ENCODE results near the gene ZNF324. TPM values are rescaled to one million over a fixed set of nuclear protein-coding genes. Genes with fewer than 3 reads are reported as not detected.

The ZNF324 gene
- total RNA-seq, 6 experiments from 2014 or later = 5.6 to 7.5 (median 6.8) TPM

DNA sequence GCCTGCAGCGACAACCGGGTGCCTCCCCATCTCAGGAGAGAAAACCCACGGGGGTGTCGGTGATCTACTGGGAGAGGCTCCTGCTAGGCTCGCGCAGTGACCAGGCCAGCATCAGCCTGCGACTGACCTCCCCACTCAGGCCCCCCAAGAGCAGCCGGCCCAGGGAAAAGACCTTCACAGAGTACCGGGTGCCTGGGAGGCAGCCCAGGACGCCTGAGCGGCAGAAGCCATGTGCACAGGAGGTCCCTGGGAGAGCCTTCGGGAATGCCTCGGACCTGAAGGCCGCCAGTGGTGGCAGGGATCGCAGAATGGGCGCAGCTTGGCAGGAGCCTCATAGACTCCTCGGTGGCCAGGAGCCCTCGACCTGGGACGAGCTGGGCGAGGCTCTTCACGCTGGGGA, 11.6 kb upstream of the ZNF324 start:
- H3K4me3 Mint-ChIP-seq = no peak overlapping the region
- peaks cover 23% of the 10 kb centered on the region for H3K36me3 Mint-ChIP-seq (ENCODE audit: low read depth)
- no peaks in the 10 kb centered on the region for H3K9me3 Mint-ChIP-seq
- H3K27me3 Mint-ChIP-seq (ENCODE audit: insufficient read depth) = peaks cover 3% of the 10 kb centered on the region
- no peak overlapping the region for H3K27ac Mint-ChIP-seq
- H3K4me1 Mint-ChIP-seq (ENCODE audit: low read depth) = peaks cover 25% of the 10 kb centered on the region
- TF ChIP-seq, protein P1, sequence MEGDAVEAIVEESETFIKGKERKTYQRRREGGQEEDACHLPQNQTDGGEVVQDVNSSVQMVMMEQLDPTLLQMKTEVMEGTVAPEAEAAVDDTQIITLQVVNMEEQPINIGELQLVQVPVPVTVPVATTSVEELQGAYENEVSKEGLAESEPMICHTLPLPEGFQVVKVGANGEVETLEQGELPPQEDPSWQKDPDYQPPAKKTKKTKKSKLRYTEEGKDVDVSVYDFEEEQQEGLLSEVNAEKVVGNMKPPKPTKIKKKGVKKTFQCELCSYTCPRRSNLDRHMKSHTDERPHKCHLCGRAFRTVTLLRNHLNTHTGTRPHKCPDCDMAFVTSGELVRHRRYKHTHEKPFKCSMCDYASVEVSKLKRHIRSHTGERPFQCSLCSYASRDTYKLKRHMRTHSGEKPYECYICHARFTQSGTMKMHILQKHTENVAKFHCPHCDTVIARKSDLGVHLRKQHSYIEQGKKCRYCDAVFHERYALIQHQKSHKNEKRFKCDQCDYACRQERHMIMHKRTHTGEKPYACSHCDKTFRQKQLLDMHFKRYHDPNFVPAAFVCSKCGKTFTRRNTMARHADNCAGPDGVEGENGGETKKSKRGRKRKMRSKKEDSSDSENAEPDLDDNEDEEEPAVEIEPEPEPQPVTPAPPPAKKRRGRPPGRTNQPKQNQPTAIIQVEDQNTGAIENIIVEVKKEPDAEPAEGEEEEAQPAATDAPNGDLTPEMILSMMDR (IDR thresholded peaks at IDR 0.05) = no peak
- DNase-seq = no peak

DNA sequence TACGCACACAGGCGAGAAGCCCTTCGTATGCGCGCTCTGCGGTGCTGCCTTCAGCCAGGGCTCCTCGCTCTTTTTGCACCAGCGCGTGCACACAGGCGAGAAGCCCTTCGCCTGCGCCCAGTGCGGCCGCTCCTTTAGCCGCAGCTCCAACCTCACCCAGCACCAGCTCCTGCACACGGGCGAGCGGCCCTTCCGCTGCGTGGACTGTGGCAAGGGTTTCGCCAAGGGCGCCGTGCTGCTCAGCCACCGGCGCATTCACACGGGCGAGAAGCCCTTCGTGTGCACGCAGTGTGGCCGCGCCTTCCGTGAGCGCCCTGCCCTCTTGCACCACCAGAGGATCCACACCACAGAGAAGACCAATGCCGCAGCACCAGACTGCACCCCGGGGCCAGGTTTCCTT, 10.8 kb upstream of the ZNF324 start:
- Mint-ChIP-seq H3K27me3 (ENCODE audit: insufficient read depth) (no peaks in the 10 kb centered on the region; the same call in 1 of the 2 replicates), H3K27ac (no peak overlapping the region), H3K4me1 (ENCODE audit: low read depth) (peaks cover 18% of the 10 kb centered on the region), H3K4me3 (no peak overlapping the region), H3K9me3 (no peaks in the 10 kb centered on the region), H3K36me3 (ENCODE audit: low read depth) (peaks cover 23% of the 10 kb centered on the region)
- TF ChIP-seq, protein P1 (IDR thresholded peaks at IDR 0.05) = no peak
- DNase-seq = no peak

DNA sequence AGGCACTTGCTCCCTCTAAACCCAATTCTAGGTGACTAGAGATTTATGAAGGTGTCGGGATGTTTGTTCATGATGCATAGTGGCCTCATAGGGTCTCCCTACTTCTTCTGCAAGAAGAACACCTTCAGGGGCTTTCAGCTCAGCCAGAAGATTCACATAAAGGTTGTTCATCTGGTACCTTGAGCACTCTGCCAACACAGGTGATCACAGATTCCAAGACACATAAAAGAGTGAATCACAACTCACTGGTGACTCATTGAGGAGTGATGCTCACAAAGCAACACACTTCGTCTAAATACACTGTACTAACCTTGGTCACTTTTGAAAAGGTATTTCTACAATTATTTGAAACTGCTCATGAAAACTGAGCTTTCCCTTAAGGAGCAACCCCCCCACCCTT, 6.8 kb upstream of the ZNF324 start:
- Mint-ChIP-seq H3K4me1 (ENCODE audit: low read depth) (no peaks in the 10 kb centered on the region), H3K9me3 (no peaks in the 10 kb centered on the region), H3K27me3 (ENCODE audit: insufficient read depth) (no peaks in the 10 kb centered on the region), H3K4me3 (no peak overlapping the region), H3K36me3 (ENCODE audit: low read depth) (peaks cover 14% of the 10 kb centered on the region), H3K27ac (no peak overlapping the region)
- TF ChIP-seq, protein P1 (IDR thresholded peaks at IDR 0.05) = no peak
- DNase-seq = no peak

DNA sequence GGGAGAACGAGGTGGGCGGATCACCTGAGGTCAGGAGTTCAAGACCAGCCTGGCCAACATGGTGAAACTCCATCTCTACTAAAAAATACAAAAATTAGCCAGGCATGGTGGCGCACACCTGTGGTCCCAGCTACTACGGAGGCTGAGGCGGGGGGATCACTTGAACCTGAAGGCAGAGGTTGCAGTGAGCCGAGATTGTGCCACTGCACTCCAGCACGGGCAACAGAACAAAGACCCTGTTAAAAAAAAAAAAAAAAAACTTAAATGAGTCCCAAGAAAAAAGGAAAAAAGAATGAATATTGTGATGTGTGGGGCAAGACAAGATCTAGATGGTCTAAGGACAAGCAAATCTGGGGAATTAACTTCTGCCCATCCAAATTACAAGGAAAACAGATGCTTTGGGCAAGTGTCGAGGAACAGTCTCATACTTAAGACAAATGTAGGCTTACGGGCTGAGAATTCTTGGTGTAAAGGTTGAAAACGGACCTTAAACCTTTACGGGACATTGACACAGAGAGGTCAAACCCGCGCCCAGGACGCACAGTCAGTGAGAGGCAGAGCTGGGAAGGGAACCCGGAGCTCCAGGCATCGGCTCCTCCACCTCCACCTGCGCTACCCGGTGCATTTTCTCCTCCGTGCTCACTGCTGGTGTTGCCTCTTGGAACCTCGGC, 656 bp upstream of the ZNF324 start:
- DNase-seq = no peak
- Mint-ChIP-seq H3K4me3 (peak overlapping the region; percentile 90), H3K27me3 (ENCODE audit: insufficient read depth) (no peaks in the 10 kb centered on the region; the same call in 1 of the 2 replicates), H3K4me1 (ENCODE audit: low read depth) (peaks cover 26% of the 10 kb centered on the region), H3K9me3 (no peaks in the 10 kb centered on the region), H3K36me3 (ENCODE audit: low read depth) (no peaks in the 10 kb centered on the region; the same call in 1 of the 2 replicates), H3K27ac (peak overlapping the region; percentile 59; the same call in 1 of the 2 replicates)
- TF ChIP-seq, protein P1 (IDR thresholded peaks at IDR 0.05) = no peak

DNA sequence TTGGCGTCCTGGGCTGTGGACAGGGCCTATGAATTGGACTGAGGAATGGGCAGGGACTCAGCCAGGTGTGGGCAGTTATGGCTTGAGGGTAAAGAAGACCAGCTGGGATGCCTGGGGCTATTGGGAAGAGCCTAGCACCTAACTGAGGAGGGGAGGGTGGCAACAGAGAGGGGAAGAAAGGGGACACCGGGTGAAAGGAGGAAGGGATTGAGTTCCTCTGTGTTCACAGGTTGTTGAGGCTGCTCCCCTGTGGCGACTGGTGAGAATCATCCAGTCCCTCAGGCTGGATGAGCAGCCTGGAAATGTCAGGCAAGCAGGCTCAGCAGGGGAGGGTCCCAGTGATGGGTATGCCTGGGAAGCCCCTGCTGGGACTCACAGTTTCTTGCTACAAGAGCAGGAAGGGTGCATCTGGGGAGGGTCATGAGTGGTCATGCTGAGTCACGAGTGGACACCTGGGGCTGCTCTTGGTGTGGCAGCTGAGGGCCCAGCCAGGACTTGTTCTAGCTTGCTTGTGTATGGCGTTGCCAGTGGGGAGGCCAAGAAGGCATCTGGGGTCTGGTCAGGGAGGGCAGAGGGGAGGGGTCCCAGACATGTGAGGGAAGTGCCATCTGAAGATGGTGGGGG, 1.4 kb downstream of the ZNF324 start:
- TF ChIP-seq, protein P1 (IDR thresholded peaks at IDR 0.05) = no peak
- Mint-ChIP-seq H3K27me3 (ENCODE audit: insufficient read depth) (no peaks in the 10 kb centered on the region; the same call in 1 of the 2 replicates), H3K4me1 (ENCODE audit: low read depth) (peaks cover 26% of the 10 kb centered on the region), H3K36me3 (ENCODE audit: low read depth) (no peaks in the 10 kb centered on the region; the same call in 1 of the 2 replicates), H3K27ac (peak overlapping the region; percentile 63), H3K4me3 (peak overlapping the region; percentile 90), H3K9me3 (no peaks in the 10 kb centered on the region)
- no peak for DNase-seq
